Measurements from ENCODE around the gene TMSB10. TPM values are rescaled to one million over a fixed set of nuclear protein-coding genes. Genes with fewer than 3 reads are reported as not detected.

Gene TMSB10
- total and polyA plus RNA-seq, 2 of the 13 experiments (the other 11 are each of a cell fraction or from before 2014, with no cell fraction given) = 665 to 708 TPM

DNA sequence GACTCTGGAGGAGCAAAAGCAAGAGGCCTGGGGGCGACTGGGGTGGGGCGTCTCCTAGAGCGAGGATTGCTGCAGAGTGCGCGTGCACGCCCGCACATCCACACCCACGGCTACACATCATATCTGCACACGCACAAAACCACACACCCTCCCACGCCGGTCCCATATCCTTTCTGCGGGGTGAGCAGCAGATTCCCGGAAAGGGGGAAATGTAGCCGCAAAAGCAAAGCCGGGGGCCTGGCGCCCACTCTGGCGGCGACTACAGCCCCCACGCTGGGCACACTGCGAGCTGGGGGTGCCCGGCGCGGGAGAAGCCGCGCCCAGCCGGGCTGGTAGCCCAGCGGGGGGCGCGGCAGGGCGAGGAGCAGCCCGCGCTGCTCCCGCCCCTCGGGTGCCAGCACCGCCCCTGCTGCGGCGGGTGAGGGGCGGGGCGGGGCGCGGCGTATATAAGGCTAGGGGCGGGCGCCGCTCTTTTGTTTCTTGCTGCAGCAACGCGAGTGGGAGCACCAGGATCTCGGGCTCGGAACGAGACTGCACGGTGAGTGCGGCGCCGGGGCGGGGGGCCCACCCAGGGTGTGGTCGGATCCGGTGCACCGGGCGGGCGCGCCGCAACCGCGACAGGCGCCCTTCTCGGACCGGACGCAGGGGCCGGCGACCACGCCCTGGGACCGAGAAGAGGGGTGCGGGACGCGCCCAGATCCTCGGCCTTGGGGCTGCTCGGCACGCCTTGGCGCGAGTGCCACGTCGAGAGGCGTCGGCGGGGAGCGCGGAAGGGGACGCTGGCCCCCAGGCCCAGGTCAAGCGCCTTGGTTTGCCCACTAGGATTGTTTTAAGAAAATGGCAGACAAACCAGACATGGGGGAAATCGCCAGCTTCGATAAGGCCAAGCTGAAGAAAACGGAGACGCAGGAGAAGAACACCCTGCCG lies at the start of gene TMSB10 (continued):
- TF ChIP-seq MTF1 (CRISPR knock-in tag; IDR thresholded peaks at IDR 0.05) (peak; percentile 76; the same call in 1 of the 2 replicates), SMARCE1 (IDR thresholded peaks at IDR 0.05; ENCODE audit: borderline replicate concordance) (no peak), REXO4 (CRISPR knock-in tag; IDR thresholded peaks at IDR 0.05; ENCODE audit: borderline replicate concordance) (peak; percentile 86; the same call in 1 of the 2 replicates), ELF3 (CRISPR knock-in tag; IDR thresholded peaks at IDR 0.05) (0 out of 2 replicates have a peak, but pooled peaks have one; percentile 61), ZMAT3 (CRISPR knock-in tag; conservative IDR thresholded peaks at IDR 0.05) (peak; percentile 65; the same call in 1 of the 2 replicates), ZSCAN31 (CRISPR knock-in tag; IDR thresholded peaks at IDR 0.05; ENCODE audit: low read depth) (peak; percentile 93), NCOA5 (CRISPR knock-in tag; IDR thresholded peaks at IDR 0.05) (no peak), ESRRA (CRISPR knock-in tag; IDR thresholded peaks at IDR 0.05; ENCODE audit: low read depth) (peak; percentile 64), RXRB (CRISPR knock-in tag; IDR thresholded peaks at IDR 0.05; ENCODE audit: borderline replicate concordance) (peak; percentile 51; the same call in 1 of the 2 replicates), SP2 (CRISPR knock-in tag; IDR thresholded peaks at IDR 0.05) (no peak; the same call in 1 of the 2 replicates), SMARCC2 (IDR thresholded peaks at IDR 0.05) (no peak), MBNL3 (CRISPR knock-in tag; conservative IDR thresholded peaks at IDR 0.05) (no peak), NFE2 (CRISPR knock-in tag; IDR thresholded peaks at IDR 0.05) (no peak), ZNF788 (CRISPR knock-in tag; IDR thresholded peaks at IDR 0.05; ENCODE audit: borderline replicate concordance) (peak; percentile 73; the same call in 1 of the 2 replicates), CHCHD3 (CRISPR knock-in tag; IDR thresholded peaks at IDR 0.05) (no peak), REPIN1 (CRISPR knock-in tag; IDR thresholded peaks at IDR 0.05; ENCODE audit: borderline replicate concordance, low read depth) (peak; percentile 86; the same call in 1 of the 2 replicates), ATF7-NPFF (CRISPR knock-in tag; IDR thresholded peaks at IDR 0.05; ENCODE audit: low read depth) (peak; percentile 93), FOXO1 (CRISPR knock-in tag; IDR thresholded peaks at IDR 0.05) (peak; percentile 67; the same call in 1 of the 2 replicates)
- TF ChIP-seq, protein P1, sequence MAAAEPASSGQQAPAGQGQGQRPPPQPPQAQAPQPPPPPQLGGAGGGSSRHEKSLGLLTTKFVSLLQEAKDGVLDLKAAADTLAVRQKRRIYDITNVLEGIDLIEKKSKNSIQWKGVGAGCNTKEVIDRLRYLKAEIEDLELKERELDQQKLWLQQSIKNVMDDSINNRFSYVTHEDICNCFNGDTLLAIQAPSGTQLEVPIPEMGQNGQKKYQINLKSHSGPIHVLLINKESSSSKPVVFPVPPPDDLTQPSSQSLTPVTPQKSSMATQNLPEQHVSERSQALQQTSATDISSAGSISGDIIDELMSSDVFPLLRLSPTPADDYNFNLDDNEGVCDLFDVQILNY (CRISPR knock-in tag; conservative IDR thresholded peaks at IDR 0.05) = no peak
- TF ChIP-seq, protein P2, sequence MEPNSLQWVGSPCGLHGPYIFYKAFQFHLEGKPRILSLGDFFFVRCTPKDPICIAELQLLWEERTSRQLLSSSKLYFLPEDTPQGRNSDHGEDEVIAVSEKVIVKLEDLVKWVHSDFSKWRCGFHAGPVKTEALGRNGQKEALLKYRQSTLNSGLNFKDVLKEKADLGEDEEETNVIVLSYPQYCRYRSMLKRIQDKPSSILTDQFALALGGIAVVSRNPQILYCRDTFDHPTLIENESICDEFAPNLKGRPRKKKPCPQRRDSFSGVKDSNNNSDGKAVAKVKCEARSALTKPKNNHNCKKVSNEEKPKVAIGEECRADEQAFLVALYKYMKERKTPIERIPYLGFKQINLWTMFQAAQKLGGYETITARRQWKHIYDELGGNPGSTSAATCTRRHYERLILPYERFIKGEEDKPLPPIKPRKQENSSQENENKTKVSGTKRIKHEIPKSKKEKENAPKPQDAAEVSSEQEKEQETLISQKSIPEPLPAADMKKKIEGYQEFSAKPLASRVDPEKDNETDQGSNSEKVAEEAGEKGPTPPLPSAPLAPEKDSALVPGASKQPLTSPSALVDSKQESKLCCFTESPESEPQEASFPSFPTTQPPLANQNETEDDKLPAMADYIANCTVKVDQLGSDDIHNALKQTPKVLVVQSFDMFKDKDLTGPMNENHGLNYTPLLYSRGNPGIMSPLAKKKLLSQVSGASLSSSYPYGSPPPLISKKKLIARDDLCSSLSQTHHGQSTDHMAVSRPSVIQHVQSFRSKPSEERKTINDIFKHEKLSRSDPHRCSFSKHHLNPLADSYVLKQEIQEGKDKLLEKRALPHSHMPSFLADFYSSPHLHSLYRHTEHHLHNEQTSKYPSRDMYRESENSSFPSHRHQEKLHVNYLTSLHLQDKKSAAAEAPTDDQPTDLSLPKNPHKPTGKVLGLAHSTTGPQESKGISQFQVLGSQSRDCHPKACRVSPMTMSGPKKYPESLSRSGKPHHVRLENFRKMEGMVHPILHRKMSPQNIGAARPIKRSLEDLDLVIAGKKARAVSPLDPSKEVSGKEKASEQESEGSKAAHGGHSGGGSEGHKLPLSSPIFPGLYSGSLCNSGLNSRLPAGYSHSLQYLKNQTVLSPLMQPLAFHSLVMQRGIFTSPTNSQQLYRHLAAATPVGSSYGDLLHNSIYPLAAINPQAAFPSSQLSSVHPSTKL (CRISPR knock-in tag; IDR thresholded peaks at IDR 0.05) = peak; percentile 67

Measured in HepG2 (cell line).